ENCODE measurements around the gene STK35.

DNA sequence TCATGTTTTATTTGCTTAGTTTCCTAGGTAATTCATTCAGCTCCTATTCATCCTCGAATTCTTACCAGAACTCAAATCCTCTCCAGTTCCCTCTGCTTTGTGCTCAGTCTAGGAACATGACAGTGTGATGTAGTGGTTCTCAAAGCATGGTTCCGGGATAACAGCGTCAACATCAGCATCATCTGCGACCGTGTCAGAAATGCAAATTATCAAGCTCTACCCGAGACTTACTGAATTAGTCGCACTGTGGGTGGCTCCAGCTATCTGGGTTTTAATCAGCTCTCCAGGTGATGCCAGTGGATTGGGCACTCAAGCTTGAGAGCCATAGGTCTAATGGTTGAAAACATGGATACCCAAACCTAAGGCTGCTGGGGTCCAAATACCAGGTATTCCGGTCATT, 7.7 kb upstream of the STK35 start:
- TF ChIP-seq, protein P1, sequence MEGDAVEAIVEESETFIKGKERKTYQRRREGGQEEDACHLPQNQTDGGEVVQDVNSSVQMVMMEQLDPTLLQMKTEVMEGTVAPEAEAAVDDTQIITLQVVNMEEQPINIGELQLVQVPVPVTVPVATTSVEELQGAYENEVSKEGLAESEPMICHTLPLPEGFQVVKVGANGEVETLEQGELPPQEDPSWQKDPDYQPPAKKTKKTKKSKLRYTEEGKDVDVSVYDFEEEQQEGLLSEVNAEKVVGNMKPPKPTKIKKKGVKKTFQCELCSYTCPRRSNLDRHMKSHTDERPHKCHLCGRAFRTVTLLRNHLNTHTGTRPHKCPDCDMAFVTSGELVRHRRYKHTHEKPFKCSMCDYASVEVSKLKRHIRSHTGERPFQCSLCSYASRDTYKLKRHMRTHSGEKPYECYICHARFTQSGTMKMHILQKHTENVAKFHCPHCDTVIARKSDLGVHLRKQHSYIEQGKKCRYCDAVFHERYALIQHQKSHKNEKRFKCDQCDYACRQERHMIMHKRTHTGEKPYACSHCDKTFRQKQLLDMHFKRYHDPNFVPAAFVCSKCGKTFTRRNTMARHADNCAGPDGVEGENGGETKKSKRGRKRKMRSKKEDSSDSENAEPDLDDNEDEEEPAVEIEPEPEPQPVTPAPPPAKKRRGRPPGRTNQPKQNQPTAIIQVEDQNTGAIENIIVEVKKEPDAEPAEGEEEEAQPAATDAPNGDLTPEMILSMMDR (IDR thresholded peaks at IDR 0.05): no peak
- TF ChIP-seq POLR2A (IDR thresholded peaks at IDR 0.05) (no peak), EP300 (IDR thresholded peaks at IDR 0.05) (no peak)
